ENCODE results near the gene PDZD2. TPM values are rescaled to one million over a fixed set of nuclear protein-coding genes. Genes with fewer than 3 reads are reported as not detected.

Gene PDZD2
- total RNA-seq, 3 donors from 2014 or later (not counting 1 experiment from before 2014, with no cell fraction given), result 0.50 to 1.3 (median 0.66) TPM

DNA sequence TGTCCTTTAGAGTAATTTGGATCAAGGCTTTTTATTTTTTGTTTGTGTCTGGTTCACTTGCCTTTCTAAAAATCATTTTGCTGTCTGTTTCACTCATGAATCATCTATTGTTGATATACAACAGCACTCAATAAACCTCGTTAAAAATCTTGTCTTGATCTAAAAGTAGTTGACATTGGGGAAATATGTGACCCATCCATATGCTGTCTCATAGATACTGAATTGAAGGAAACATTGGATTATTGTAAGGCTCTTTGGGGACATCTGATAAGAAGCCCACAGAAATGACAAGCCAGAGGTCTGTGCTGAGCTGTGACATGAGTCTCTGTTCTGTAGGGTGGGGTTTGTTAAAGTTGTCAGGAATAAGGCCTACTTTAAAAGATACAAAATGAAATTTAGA is 208.0 kb downstream of the PDZD2 start:
- no peak for ATAC-seq
- no peak for TF ChIP-seq CTCF (IDR thresholded peaks at IDR 0.05)
- intact Hi-C loops (cut with micrococcal nuclease), result no loop called here
- Histone ChIP-seq H3K4me1 (ENCODE audit: control insufficient read depth, insufficient read depth, low read length) (no peaks in the 10 kb centered on the region), H3K4me3 (ENCODE audit: low read length) (no peak overlapping the region), H3K36me3 (ENCODE audit: control insufficient read depth, insufficient read depth, low read length) (no peaks in the 10 kb centered on the region), H3K27ac (ENCODE audit: low read length) (no peak overlapping the region), H3K9me3 (ENCODE audit: control insufficient read depth, insufficient read depth, low read length) (no peaks in the 10 kb centered on the region), H3K27me3 (ENCODE audit: control insufficient read depth, insufficient read depth, low read length) (no peaks in the 10 kb centered on the region)
- no peak for DNase-seq
- no CpG with 5 or more reads among the region's 1 CpG for WGBS (ENCODE audit: insufficient coverage)
- Mint-ChIP-seq H3K4me1 (no peaks in the 10 kb centered on the region), H3K9me3 (no peaks in the 10 kb centered on the region), H3K27me3 (ENCODE audit: low read depth in 2 of 2) (peaks cover 5 to 6% of the 10 kb centered on the region in 2 donors), H3K27ac (no peak overlapping the region), H3K4me3 (no peak overlapping the region), H3K36me3 (no peaks in the 10 kb centered on the region)

- H3K9me3 Mint-ChIP-seq, result no peaks in the 10 kb centered on the region
- TF ChIP-seq CTCF (IDR thresholded peaks at IDR 0.05), result no peak
- intact Hi-C loops (cut with micrococcal nuclease), result no loop called here
- Histone ChIP-seq H3K4me1 (ENCODE audit: control insufficient read depth, insufficient read depth, low read length) (no peaks in the 10 kb centered on the region), H3K4me3 (ENCODE audit: low read length) (no peak overlapping the region), H3K27ac (ENCODE audit: low read length) (no peak overlapping the region), H3K9me3 (ENCODE audit: control insufficient read depth, insufficient read depth, low read length) (no peaks in the 10 kb centered on the region), H3K36me3 (ENCODE audit: control insufficient read depth, insufficient read depth, low read length) (no peaks in the 10 kb centered on the region), H3K27me3 (ENCODE audit: control insufficient read depth, insufficient read depth, low read length) (no peaks in the 10 kb centered on the region)
- peaks cover 5 to 6% of the 10 kb centered on the region in 2 donors for H3K27me3 Mint-ChIP-seq (ENCODE audit: low read depth in 2 of 2)
- H3K4me3 Mint-ChIP-seq, result no peak overlapping the region
- 81% methylated on average over 5 of the region's 7 CpGs for WGBS (ENCODE audit: insufficient coverage)
- DNase-seq (no peak), ATAC-seq (no peak)
- no peaks in the 10 kb centered on the region for H3K36me3 Mint-ChIP-seq
- H3K27ac Mint-ChIP-seq, result no peak overlapping the region
- no peaks in the 10 kb centered on the region for H3K4me1 Mint-ChIP-seq
Measured at GRCh38 chr5:31847354-31847753, 208.4 kb downstream of the PDZD2 start.

DNA sequence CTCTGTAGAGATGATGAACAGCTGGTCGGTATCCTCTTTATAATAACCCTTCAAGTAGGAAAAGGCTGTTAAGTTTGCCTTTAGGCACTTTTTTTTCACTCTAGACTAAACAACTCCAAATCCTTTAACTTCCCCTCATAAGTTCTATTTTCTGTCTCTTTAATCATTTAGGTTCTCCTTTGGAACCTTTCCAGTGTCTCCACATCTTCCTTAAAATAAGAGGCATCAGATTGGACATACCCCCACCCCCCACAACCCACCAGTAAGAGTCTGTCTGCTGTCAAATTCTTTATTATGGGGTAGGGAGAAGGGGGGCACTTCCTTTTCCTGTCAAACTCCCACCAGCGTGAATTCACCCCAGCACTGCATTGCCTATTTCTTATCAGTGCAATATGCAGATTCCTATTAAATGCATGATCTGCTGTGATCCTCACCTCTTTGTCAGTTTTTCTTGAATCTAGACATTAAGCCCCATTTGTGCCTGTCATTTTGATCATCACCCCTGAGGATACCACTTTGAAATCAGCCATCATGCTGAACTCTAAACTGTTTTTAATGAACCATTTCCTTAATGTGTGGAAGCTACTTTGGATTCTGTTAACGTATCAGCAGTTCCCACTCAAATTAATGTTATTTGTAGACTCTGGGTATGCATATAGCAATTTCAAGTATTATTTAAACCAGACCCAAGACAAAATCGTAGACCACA is 212.2 kb downstream of the PDZD2 start:
- DNase-seq, result no peak
- no peak for TF ChIP-seq CTCF (IDR thresholded peaks at IDR 0.05)

More for the DNA sequence above, 212.2 kb downstream of the PDZD2 start:
- peaks cover 13% of the 10 kb centered on the region for H3K4me1 ChIP-seq (ENCODE audit: control insufficient read depth, insufficient read depth, low read length)
- ATAC-seq, result no peak
- no peaks in the 10 kb centered on the region for H3K36me3 ChIP-seq (ENCODE audit: control insufficient read depth, insufficient read depth, low read length)
- peaks cover 4% of the 10 kb centered on the region for H3K27me3 ChIP-seq (ENCODE audit: control insufficient read depth, insufficient read depth, low read length)
- H3K27ac ChIP-seq (ENCODE audit: low read length), result no peak overlapping the region
- no peak overlapping the region for H3K4me3 ChIP-seq (ENCODE audit: low read length)
- Mint-ChIP-seq H3K4me1 (peaks cover 14 to 18% of the 10 kb centered on the region in 2 donors), H3K27ac (no peak overlapping the region), H3K9me3 (no peaks in the 10 kb centered on the region), H3K4me3 (no peak overlapping the region), H3K36me3 (no peaks in the 10 kb centered on the region), H3K27me3 (ENCODE audit: low read depth in 2 of 2) (peaks cover 30 to 31% of the 10 kb centered on the region in 2 donors)
- intact Hi-C loops (cut with micrococcal nuclease), result no loop called here
- no peaks in the 10 kb centered on the region for H3K9me3 ChIP-seq (ENCODE audit: control insufficient read depth, insufficient read depth, low read length)
- 45% methylated on average over 4 of the region's 4 CpGs for WGBS (ENCODE audit: insufficient coverage)

Measured in natural killer cell (primary cell).